Endothelial cell (in vitro differentiated cells): Measurements from ENCODE around the gene EFCAB14. TPM values are rescaled to one million over a fixed set of nuclear protein-coding genes. Genes with fewer than 3 reads are reported as not detected.
"Not testable (repeated sequence)": the region's sequence is repeated elsewhere in the genome, so short reads cannot be mapped to it uniquely, and the experiment has no call there.

ENCODE experiments used
- DNase-seq: peaks from one replicate; pipeline ENCODE4 v3.0.0; 2021; ENCODE audit warnings: low spot score
- H3K27ac Mint-ChIP-seq: one replicate; pipeline ENCODE4 v1.8.0; 2021; ENCODE audit warnings: mixed read lengths, inconsistent platforms; ENCODE audit not compliant: unreplicated experiment
- H3K27me3 Mint-ChIP-seq: one replicate; pipeline ENCODE4 v1.8.0; 2021; ENCODE audit warnings: mild to moderate bottlenecking, moderate library complexity, mixed read lengths, inconsistent platforms; ENCODE audit not compliant: unreplicated experiment
- H3K36me3 Mint-ChIP-seq: one replicate; pipeline ENCODE4 v1.8.0; 2021; ENCODE audit warnings: mild to moderate bottlenecking, low read depth, mixed read lengths, inconsistent platforms; ENCODE audit not compliant: unreplicated experiment
- H3K4me1 Mint-ChIP-seq: one replicate; pipeline ENCODE4 v1.8.0; 2021; ENCODE audit warnings: mild to moderate bottlenecking, mixed read lengths, inconsistent platforms; ENCODE audit not compliant: unreplicated experiment
- H3K4me3 Mint-ChIP-seq: one replicate; pipeline ENCODE4 v1.8.0; 2021; ENCODE audit warnings: mild to moderate bottlenecking, mixed read lengths, inconsistent platforms; ENCODE audit not compliant: unreplicated experiment
- H3K9me3 Mint-ChIP-seq: one replicate; pipeline ENCODE4 v1.8.0; 2021; ENCODE audit warnings: mixed read lengths, inconsistent platforms; ENCODE audit not compliant: unreplicated experiment
- total RNA-seq: library from RNA; stranded (reverse); fragmentation: NEBNext Ultra II Directional; extraction: Animal tissue kit (Norgen Biotek cat#: 25700); gene quantifications from one replicate; pipeline ENCODE4 v1.2.1, GENCODE V29; 2021; ENCODE audit not compliant: unreplicated experiment
- TF ChIP-seq, protein P1 (sequence below): fragments of 200-600 bp; sonication (generic); IDR thresholded peaks from one replicate; pipeline ENCODE4 v1.5.0; 2021; ENCODE audit warnings: antibody characterized with exemption; ENCODE audit not compliant: unreplicated experiment

The EFCAB14 gene
- total RNA-seq, 1 donor from 2014 or later = 325 TPM

DNA sequence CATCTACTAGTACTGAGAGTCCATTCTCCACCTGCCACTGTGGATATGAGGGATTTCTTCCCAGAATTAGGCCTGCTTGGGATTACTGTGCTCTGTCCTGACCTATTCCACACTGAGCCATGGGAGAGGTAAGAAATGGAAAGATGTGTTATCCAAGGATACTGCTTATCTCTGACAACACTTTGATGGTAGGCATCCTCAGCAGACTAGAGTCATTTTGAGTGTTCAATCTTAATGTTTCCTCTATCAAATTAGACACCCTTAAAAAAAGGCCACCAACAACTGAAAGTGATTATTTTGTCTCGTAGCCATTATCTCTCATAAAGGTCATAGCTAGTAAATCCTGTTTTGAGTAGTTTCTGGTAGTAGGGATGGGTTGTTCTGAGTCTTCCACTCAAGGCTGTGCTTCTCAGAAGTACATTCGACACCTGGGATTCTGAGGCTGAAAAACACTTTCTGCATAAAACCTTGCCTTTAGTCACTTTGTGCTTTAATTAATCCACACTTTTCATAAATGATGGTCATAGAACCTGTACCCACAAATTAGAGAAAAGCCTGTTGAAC lies 59.5 kb downstream of the EFCAB14 start:
- Mint-ChIP-seq H3K27ac (no peak overlapping the region), H3K4me1 (peaks cover 2% of the 10 kb centered on the region), H3K27me3 (no peaks in the 10 kb centered on the region), H3K4me3 (no peak overlapping the region), H3K36me3 (peaks cover 13% of the 10 kb centered on the region), H3K9me3 (no peaks in the 10 kb centered on the region)
- TF ChIP-seq, protein P1, sequence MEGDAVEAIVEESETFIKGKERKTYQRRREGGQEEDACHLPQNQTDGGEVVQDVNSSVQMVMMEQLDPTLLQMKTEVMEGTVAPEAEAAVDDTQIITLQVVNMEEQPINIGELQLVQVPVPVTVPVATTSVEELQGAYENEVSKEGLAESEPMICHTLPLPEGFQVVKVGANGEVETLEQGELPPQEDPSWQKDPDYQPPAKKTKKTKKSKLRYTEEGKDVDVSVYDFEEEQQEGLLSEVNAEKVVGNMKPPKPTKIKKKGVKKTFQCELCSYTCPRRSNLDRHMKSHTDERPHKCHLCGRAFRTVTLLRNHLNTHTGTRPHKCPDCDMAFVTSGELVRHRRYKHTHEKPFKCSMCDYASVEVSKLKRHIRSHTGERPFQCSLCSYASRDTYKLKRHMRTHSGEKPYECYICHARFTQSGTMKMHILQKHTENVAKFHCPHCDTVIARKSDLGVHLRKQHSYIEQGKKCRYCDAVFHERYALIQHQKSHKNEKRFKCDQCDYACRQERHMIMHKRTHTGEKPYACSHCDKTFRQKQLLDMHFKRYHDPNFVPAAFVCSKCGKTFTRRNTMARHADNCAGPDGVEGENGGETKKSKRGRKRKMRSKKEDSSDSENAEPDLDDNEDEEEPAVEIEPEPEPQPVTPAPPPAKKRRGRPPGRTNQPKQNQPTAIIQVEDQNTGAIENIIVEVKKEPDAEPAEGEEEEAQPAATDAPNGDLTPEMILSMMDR = no peak
- no peak for DNase-seq

DNA sequence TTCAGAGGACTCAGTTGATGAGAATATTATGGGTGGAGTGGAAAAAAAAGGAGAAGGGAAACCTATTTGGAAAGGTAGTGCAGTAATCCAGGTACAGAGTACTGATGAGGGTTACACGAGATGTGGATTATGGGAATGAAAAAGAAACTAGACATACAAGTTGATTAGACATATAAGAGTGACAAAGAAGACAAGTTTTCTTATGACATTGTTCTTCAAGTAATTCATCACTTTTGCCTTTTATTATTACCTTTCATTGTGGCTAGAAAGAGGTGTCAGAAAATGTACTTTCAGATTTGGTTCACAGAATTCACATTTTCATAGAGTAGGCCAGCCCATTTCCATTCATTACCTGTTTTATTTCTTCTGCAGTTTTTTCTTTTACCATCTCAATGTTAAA lies 61.1 kb downstream of the EFCAB14 start:
- Mint-ChIP-seq H3K36me3 (peaks cover 20% of the 10 kb centered on the region), H3K4me3 (no peak overlapping the region), H3K4me1 (peaks cover 2% of the 10 kb centered on the region), H3K9me3 (no peaks in the 10 kb centered on the region), H3K27ac (no peak overlapping the region), H3K27me3 (no peaks in the 10 kb centered on the region)
- no peak for DNase-seq
- TF ChIP-seq, protein P1 = no peak

DNA sequence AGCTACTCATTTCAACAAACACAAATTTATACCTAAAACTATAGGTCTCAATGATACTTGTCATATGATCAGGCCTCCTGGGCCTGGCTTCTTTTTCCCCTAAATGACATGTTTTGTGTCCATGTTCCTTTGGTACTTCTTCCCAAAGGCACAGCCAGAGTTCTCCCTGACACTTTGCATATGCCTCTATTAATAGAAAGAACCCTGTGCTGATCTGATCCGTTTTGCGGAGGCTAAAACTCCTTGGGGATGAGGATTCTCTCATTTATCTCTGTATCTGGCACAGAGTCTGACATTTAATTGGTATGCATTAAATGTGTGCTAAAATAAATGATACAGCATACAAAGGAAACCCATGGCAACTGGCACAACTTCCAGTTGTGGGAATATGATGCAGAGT lies 62.3 kb downstream of the EFCAB14 start:
- no peak overlapping the region for H3K4me3 Mint-ChIP-seq
- H3K4me1 Mint-ChIP-seq = peaks cover 2% of the 10 kb centered on the region
- H3K27ac Mint-ChIP-seq = no peak overlapping the region
- no peak for DNase-seq
- no peaks in the 10 kb centered on the region for H3K27me3 Mint-ChIP-seq
- TF ChIP-seq, protein P1 = no peak
- H3K9me3 Mint-ChIP-seq = no peaks in the 10 kb centered on the region
- peaks cover 23% of the 10 kb centered on the region for H3K36me3 Mint-ChIP-seq

DNA sequence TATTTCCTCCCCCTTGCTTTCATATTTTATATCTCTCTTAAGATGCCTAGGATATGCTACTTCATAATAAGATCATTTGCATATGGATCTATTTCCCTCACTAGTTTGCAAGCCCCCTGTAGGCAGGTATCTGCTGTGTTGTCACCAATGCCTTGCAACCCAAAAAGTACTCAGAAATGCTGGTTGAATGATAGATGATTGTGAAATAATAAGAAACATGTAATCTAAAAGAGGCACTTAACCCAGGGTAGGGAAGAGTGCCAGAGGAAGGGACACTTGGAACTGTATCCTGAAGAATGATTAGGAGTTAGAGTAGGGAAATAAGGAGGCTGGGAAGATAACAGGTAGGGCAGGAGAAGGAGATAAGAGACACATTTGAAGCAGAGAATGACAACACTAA lies 63.1 kb downstream of the EFCAB14 start:
- no peak overlapping the region for H3K27ac Mint-ChIP-seq
- no peak for DNase-seq
- TF ChIP-seq, protein P1 = no peak
- H3K4me1 Mint-ChIP-seq = peaks cover 2% of the 10 kb centered on the region
- no peak overlapping the region for H3K4me3 Mint-ChIP-seq
- H3K27me3 Mint-ChIP-seq = no peaks in the 10 kb centered on the region
- H3K36me3 Mint-ChIP-seq = peaks cover 23% of the 10 kb centered on the region
- H3K9me3 Mint-ChIP-seq = no peaks in the 10 kb centered on the region

DNA sequence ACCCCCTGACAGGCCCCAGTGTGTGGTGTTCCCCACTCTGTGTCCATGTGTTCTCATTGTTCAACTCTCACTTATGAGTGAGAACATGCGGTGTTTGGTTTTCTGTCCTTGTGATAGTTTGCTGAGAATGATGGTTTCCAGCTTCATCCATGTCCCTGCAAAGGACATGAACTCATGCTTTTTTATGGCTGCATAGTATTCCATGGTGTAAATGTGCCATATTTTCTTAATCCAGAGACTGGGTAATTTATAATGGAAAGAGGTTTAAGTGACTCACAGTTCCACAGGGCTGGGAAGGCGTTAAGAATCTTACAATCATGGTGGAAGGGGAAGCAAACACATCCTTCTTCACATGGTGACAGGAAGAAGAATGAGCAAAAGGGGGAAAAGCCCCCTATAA lies 64.2 kb downstream of the EFCAB14 start:
- peak overlapping the region; percentile 65 for H3K4me3 Mint-ChIP-seq
- H3K27me3 Mint-ChIP-seq, DNase-seq, H3K4me1 Mint-ChIP-seq, H3K27ac Mint-ChIP-seq, H3K9me3 Mint-ChIP-seq: not testable (repeated sequence)
- H3K36me3 Mint-ChIP-seq = peaks cover 35% of the 10 kb centered on the region
